HFFc6 (cell line): Measurements from ENCODE around the gene TNFRSF1A. TPM values are rescaled to one million over a fixed set of nuclear protein-coding genes. Genes with fewer than 3 reads are reported as not detected.
"Not testable (repeated sequence)": the region's sequence is repeated elsewhere in the genome, so short reads cannot be mapped to it uniquely, and the experiment has no call there.

Source experiments
- DNase-seq: peaks from one replicate; pipeline ENCODE4 v3.0.0-alpha.2; 2018
- H3K27ac Mint-ChIP-seq: 2 replicates; pipeline ENCODE4 v1.8.0; 2020; ENCODE audit warnings: mild to moderate bottlenecking, mixed read lengths
- H3K27me3 Mint-ChIP-seq: 2 replicates; pipeline ENCODE4 v1.8.0; 2021; ENCODE audit warnings: mild to moderate bottlenecking, moderate library complexity, mixed read lengths; ENCODE audit not compliant: insufficient read depth
- H3K36me3 Mint-ChIP-seq: 2 replicates; pipeline ENCODE4 v1.8.0; 2021; ENCODE audit warnings: low read depth, mixed read lengths
- H3K4me1 Mint-ChIP-seq: 2 replicates; pipeline ENCODE4 v1.8.0; 2020; ENCODE audit warnings: low read depth, mixed read lengths
- H3K4me3 Mint-ChIP-seq: 2 replicates; pipeline ENCODE4 v1.8.0; 2020; ENCODE audit warnings: mild to moderate bottlenecking, moderate library complexity, mixed read lengths
- H3K9me3 Mint-ChIP-seq: 2 replicates; pipeline ENCODE4 v1.8.0; 2020; ENCODE audit warnings: mild to moderate bottlenecking, mixed read lengths
- total RNA-seq, 6 experiments: library from RNA; stranded (reverse); fragmentation: NEBNext Ultra II Directional; extraction: Animal tissue kit (Norgen Biotek cat#: 25700); gene quantifications; 2 replicates in 1 of 6; 3 replicates in 5 of 6; pipeline ENCODE4 v1.2.3, GENCODE V29; 2021
- TF ChIP-seq, protein P1 (sequence below): fragments of 200-600 bp; sonication (generic); IDR thresholded peaks from 2 replicates; pipeline ENCODE4 v1.5.0; 2021; ENCODE audit warnings: antibody characterized with exemption, mild to moderate bottlenecking

Gene TNFRSF1A
- total RNA-seq, 6 experiments from 2014 or later: 105 to 122 (median 112) TPM

DNA sequence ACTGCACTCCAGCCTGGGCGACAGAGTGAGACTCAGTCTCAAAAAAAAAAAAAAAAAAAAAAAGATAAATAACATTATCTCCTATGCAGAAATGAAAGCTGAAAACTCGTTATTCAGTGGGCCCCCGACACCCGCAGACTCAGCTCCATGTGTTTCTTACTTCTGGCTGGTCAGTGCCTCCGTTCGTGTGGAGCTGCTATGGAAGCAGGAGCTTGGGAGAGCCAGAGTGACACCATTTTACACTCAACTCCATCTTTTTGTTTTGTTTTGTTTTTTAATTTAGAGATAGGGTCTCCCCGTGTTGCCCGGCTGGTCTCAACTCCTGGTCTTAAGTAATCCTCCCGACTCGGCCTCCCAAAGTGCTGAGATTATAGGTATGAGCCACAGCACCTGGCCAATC is 44.7 kb downstream of the TNFRSF1A start:
- Mint-ChIP-seq H3K27me3 (peaks cover 3% of the 10 kb centered on the region; the same call in 1 of the 2 replicates), H3K27ac (peak overlapping the region; percentile 67)

DNA sequence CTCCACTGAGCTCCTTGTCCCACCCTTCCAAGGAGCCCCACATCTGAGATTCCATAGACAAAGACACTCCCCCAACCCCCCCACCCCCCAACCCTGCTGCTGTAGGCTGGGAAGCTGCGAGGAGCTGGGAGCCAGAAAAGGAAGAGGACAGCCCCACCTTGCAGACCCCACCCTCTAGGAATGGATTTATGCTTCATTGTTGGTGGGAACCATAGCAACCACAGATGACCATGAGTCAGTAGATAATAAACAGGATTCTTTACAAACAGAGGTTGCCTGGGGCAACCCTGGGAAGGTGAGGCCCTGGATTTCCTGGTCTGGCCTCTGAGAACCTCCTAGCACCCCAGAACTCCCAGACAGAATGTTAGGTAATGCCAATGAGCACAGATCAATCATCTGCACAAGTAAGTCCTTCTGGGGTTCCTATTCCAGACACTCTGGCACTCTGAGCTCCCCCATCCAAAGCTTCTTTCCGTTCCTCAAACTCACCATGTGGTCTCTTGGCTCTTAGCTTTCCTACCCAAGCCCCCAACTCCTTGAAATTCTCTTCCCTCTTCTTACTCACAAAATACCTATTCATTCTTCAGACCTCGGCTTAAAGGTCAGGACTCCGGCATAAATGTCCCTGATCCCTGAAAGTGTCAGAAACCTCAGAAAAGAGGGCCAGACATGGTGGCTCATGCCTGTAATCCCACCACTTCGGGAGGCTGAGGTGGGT is 46.6 kb downstream of the TNFRSF1A start:
- no peaks in the 10 kb centered on the region for H3K36me3 Mint-ChIP-seq
- H3K27me3 Mint-ChIP-seq: peaks cover 3% of the 10 kb centered on the region; the same call in 1 of the 2 replicates
- H3K9me3 Mint-ChIP-seq: peaks cover 3% of the 10 kb centered on the region; the same call in 1 of the 2 replicates
- H3K27ac Mint-ChIP-seq: peak overlapping the region; percentile 89
- H3K4me3 Mint-ChIP-seq: no peak overlapping the region
- peaks cover 42% of the 10 kb centered on the region for H3K4me1 Mint-ChIP-seq
- TF ChIP-seq, protein P1, sequence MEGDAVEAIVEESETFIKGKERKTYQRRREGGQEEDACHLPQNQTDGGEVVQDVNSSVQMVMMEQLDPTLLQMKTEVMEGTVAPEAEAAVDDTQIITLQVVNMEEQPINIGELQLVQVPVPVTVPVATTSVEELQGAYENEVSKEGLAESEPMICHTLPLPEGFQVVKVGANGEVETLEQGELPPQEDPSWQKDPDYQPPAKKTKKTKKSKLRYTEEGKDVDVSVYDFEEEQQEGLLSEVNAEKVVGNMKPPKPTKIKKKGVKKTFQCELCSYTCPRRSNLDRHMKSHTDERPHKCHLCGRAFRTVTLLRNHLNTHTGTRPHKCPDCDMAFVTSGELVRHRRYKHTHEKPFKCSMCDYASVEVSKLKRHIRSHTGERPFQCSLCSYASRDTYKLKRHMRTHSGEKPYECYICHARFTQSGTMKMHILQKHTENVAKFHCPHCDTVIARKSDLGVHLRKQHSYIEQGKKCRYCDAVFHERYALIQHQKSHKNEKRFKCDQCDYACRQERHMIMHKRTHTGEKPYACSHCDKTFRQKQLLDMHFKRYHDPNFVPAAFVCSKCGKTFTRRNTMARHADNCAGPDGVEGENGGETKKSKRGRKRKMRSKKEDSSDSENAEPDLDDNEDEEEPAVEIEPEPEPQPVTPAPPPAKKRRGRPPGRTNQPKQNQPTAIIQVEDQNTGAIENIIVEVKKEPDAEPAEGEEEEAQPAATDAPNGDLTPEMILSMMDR: no peak
- peak; percentile 90 for DNase-seq

More for the DNA sequence above, 44.7 kb downstream of the TNFRSF1A start:
- TF ChIP-seq, protein P1: no peak
- Mint-ChIP-seq H3K9me3 (no peaks in the 10 kb centered on the region), H3K4me3 (no peak overlapping the region), H3K36me3 (no peaks in the 10 kb centered on the region), H3K4me1 (peaks cover 40% of the 10 kb centered on the region)
- DNase-seq: no peak

DNA sequence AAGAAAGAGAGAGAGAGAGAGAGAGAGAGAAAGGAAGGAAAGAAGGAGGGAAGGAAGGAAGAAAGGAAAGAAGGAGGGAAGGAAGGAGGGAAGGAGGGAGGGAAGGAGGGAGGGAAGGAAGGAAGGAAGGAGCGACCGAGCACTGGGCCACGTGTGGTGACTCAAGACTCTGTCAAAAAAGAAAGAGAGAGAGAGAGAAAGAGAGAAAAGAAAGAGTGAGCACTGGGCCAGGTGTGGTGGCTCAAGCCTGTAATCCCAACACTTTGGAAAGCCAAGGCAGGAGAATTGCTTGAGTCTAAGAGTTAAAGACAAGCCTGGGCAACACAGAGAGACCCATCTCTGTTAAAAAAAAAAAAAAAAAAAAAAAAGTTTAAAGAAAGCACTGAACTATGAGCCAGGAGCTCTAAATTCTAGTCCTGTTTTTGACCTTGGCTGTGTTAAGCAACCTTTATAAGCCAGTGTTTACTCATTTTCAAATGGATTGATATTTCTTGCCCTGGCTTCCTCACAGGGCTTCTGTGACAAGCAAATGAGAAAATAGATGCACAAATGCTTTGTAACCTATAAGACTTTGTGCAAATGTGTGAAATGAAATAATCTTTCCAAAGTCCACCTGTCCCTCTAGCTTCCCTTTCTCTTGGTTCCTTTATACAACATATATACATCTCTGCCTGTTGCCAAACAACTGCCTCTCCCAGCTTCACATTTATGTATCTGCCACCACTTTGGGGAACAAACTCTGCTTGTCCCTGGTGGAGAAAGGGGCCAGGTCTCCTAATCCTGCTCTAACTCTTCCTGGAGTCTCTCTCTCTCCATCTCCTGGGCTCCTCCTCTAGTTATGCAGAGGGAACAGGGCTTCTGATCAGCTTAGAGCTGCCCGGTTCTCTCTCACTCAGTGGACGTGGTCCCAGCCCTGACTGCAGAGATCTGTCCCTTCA is 47.5 kb downstream of the TNFRSF1A start:
- peak overlapping the region; percentile 89 for H3K27ac Mint-ChIP-seq
- peaks cover 42% of the 10 kb centered on the region for H3K4me1 Mint-ChIP-seq
- TF ChIP-seq, protein P1: no peak
- H3K36me3 Mint-ChIP-seq: no peaks in the 10 kb centered on the region
- DNase-seq: no peak
- peaks cover 3% of the 10 kb centered on the region; the same call in 1 of the 2 replicates for H3K27me3 Mint-ChIP-seq
- peaks cover 9% of the 10 kb centered on the region; the same call in 1 of the 2 replicates for H3K9me3 Mint-ChIP-seq
- H3K4me3 Mint-ChIP-seq: no peak overlapping the region

DNA sequence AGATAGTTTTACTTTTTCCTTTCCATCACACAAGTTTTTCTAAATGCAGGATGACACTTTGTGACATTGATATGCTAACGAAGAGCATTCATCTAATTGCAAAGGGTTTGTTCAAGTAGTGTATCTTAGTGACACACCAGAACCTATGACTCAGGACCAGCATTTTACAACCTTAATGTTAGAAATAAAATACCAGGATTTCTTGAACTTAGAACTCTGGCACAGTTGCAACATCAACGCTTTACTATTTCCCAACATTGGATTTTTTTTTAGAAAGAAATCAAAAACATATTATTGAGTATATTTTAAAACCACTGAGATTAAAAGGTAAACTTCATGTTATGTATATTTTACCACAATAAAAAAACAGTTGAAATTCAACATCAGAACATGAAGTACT is 49.3 kb downstream of the TNFRSF1A start:
- H3K27ac Mint-ChIP-seq: peak overlapping the region; percentile 53
- DNase-seq: peak; percentile 72
- peaks cover 51% of the 10 kb centered on the region for H3K4me1 Mint-ChIP-seq
- peaks cover 3% of the 10 kb centered on the region; the same call in 1 of the 2 replicates for H3K27me3 Mint-ChIP-seq
- TF ChIP-seq, protein P1: no peak
- no peaks in the 10 kb centered on the region for H3K36me3 Mint-ChIP-seq
- H3K4me3 Mint-ChIP-seq: no peak overlapping the region
- peaks cover 9% of the 10 kb centered on the region; the same call in 1 of the 2 replicates for H3K9me3 Mint-ChIP-seq

DNA sequence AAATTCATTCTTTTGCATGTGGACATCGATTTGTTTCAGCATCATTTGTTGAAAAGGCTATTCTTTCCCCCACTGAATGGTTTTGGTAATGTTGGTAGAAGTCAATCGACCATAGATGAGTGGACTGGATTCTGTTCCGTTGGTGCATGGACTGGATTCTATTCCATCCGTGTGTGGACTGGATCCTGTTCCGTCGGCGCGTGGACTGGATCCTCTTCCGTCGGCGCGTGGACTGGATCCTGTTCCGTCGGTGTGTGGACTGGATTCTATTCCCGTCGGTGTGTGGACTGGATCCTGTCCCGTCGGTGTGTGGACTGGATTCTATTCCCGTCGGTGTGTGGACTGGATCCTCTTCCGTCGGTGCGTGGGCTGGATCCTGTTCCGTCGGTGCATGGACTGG is 52.0 kb downstream of the TNFRSF1A start:
- not testable (repeated sequence) for H3K9me3 Mint-ChIP-seq, H3K36me3 Mint-ChIP-seq, DNase-seq, H3K4me3 Mint-ChIP-seq, H3K27ac Mint-ChIP-seq, H3K27me3 Mint-ChIP-seq
- peaks cover 59% of the 10 kb centered on the region for H3K4me1 Mint-ChIP-seq

DNA sequence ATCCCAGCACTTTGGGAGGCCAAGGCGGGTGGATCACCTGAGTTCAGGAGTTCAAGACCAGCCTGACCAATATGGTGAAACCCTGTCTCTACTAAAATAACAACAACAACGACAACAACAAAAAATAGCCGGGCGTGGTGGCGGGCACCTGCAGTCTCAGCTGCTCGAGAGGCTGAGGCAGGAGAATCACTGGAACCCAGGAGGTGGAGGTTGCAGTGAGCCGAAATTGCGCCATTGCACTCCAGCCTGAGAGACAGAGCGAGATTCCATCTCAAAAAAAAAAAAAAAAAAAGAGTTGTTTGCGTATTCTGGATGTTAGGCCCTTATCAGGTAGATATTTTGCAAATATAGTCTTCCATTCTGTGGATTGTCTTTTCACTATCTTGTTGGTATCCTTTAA is 52.8 kb downstream of the TNFRSF1A start:
- H3K36me3 Mint-ChIP-seq, H3K27me3 Mint-ChIP-seq, H3K9me3 Mint-ChIP-seq, H3K27ac Mint-ChIP-seq, DNase-seq, H3K4me3 Mint-ChIP-seq: not testable (repeated sequence)
- H3K4me1 Mint-ChIP-seq: peaks cover 59% of the 10 kb centered on the region
